Measurements from ENCODE around the gene PERM1. TPM values are rescaled to one million over a fixed set of nuclear protein-coding genes. Genes with fewer than 3 reads are reported as not detected.

The PERM1 gene
- total and polyA plus RNA-seq, 2 of the 13 experiments (the other 11 are each of a cell fraction or from before 2014, with no cell fraction given), result 0.04 to 0.29 TPM

GRCh38 chr1:975896-976683 is 5.8 kb downstream of the PERM1 start (continued):
- no peak for TF ChIP-seq JDP2 (CRISPR knock-in tag; IDR thresholded peaks at IDR 0.05; ENCODE audit: borderline replicate concordance)
- TF ChIP-seq KLF16 (CRISPR knock-in tag; IDR thresholded peaks at IDR 0.05), result no peak
- no peak for TF ChIP-seq TAF15 (IDR thresholded peaks at IDR 0.05; ENCODE audit: low read depth, low read length, poor library complexity, severe bottlenecking)
- TF ChIP-seq AHDC1 (CRISPR knock-in tag; IDR thresholded peaks at IDR 0.05; ENCODE audit: borderline replicate concordance), result no peak
- TF ChIP-seq RELA (CRISPR knock-in tag; IDR thresholded peaks at IDR 0.05), result no peak
- peak; percentile 42 for TF ChIP-seq PATZ1 (CRISPR knock-in tag; IDR thresholded peaks at IDR 0.05)
- no peak; the same call in 1 of the 2 replicates for TF ChIP-seq MTF2 (CRISPR knock-in tag; IDR thresholded peaks at IDR 0.05; ENCODE audit: borderline replicate concordance)
- TF ChIP-seq MXD4 (CRISPR knock-in tag; IDR thresholded peaks at IDR 0.05), result no peak
- no peak for TF ChIP-seq ZNF569 (CRISPR knock-in tag; IDR thresholded peaks at IDR 0.05; ENCODE audit: borderline replicate concordance)
- TF ChIP-seq MED13 (CRISPR knock-in tag; IDR thresholded peaks at IDR 0.05), result no peak
- 0 out of 2 replicates have a peak, but pooled peaks have one; percentile 28 for TF ChIP-seq ZNF766 (CRISPR knock-in tag; IDR thresholded peaks at IDR 0.05; ENCODE audit: borderline replicate concordance)
- TF ChIP-seq ZNF619 (CRISPR knock-in tag; IDR thresholded peaks at IDR 0.05), result no peak
- TF ChIP-seq HMGXB4 (CRISPR knock-in tag; IDR thresholded peaks at IDR 0.05; ENCODE audit: borderline replicate concordance in 1 of 2, low read depth in 1 of 2), result peak in 1 of 2 experiments; percentile 55; a peak in 2 of 4 replicates
- no peak for TF ChIP-seq FOXK2 (IDR thresholded peaks at IDR 0.05)
- peak; percentile 34; the same call in 1 of the 2 replicates for TF ChIP-seq BCL6 (CRISPR knock-in tag; IDR thresholded peaks at IDR 0.05)
- no peak for TF ChIP-seq FOXO1 (CRISPR knock-in tag; IDR thresholded peaks at IDR 0.05)
- TF ChIP-seq ZMAT5 (CRISPR knock-in tag; IDR thresholded peaks at IDR 0.05; ENCODE audit: borderline replicate concordance, low read depth), result no peak
- no peak for TF ChIP-seq DNMT1 (CRISPR knock-in tag; IDR thresholded peaks at IDR 0.05)
